ENCODE measurements around the gene VPS29.

The VPS29 gene

GRCh38 chr12:110508071-110508586 lies 6.2 kb upstream of the VPS29 start:
- H3K4me3 ChIP-seq (replicated peaks; ENCODE audit: insufficient read depth, low read length) = no peak overlapping the region
- no peak for DNase-seq (ENCODE audit: low read depth in 1 of 2, low spot score in 1 of 2)
- no peaks in the 10 kb centered on the region for H3K27me3 ChIP-seq (ENCODE audit: insufficient read depth, poor library complexity, severe bottlenecking)
- H3K27ac ChIP-seq (replicated peaks) = no peak overlapping the region
- no peak for TF ChIP-seq REST (IDR thresholded peaks at IDR 0.05; ENCODE audit: insufficient replicate concordance, low read depth)
- no peak for TF ChIP-seq CTCF (IDR thresholded peaks at IDR 0.05; ENCODE audit: insufficient read depth, low read length)
- TF ChIP-seq POLR2AphosphoS5 (IDR thresholded peaks at IDR 0.05; ENCODE audit: low read depth) = no peak
- no peak for TF ChIP-seq SPI1 (IDR thresholded peaks at IDR 0.05; ENCODE audit: borderline replicate concordance, low read depth)
- no peak for TF ChIP-seq GABPA (IDR thresholded peaks at IDR 0.05; ENCODE audit: low read depth)

- Histone ChIP-seq H3K4me3 (replicated peaks; ENCODE audit: insufficient read depth, low read length) (no peak overlapping the region), H3K27ac (replicated peaks) (no peak overlapping the region), H3K27me3 (ENCODE audit: insufficient read depth, poor library complexity, severe bottlenecking) (no peaks in the 10 kb centered on the region)
- DNase-seq (ENCODE audit: low read depth in 1 of 2, low spot score in 1 of 2) = no peak
- TF ChIP-seq REST (IDR thresholded peaks at IDR 0.05; ENCODE audit: insufficient replicate concordance, low read depth) = no peak
- TF ChIP-seq POLR2AphosphoS5 (IDR thresholded peaks at IDR 0.05; ENCODE audit: low read depth) = no peak
- TF ChIP-seq GABPA (IDR thresholded peaks at IDR 0.05; ENCODE audit: low read depth) = no peak
- TF ChIP-seq CTCF (IDR thresholded peaks at IDR 0.05; ENCODE audit: insufficient read depth, low read length) = no peak
- no peak for TF ChIP-seq SPI1 (IDR thresholded peaks at IDR 0.05; ENCODE audit: borderline replicate concordance, low read depth)
Measured at GRCh38 chr12:110505332-110505731, 3.4 kb upstream of the VPS29 start.

- Histone ChIP-seq H3K27ac (replicated peaks) (no peak overlapping the region), H3K27me3 (ENCODE audit: insufficient read depth, poor library complexity, severe bottlenecking) (no peaks in the 10 kb centered on the region), H3K4me3 (replicated peaks; ENCODE audit: insufficient read depth, low read length) (no peak overlapping the region)
- DNase-seq (ENCODE audit: low read depth in 1 of 2, low spot score in 1 of 2) = no peak
- TF ChIP-seq REST (IDR thresholded peaks at IDR 0.05; ENCODE audit: insufficient replicate concordance, low read depth) (no peak), POLR2AphosphoS5 (IDR thresholded peaks at IDR 0.05; ENCODE audit: low read depth) (no peak), GABPA (IDR thresholded peaks at IDR 0.05; ENCODE audit: low read depth) (no peak), CTCF (IDR thresholded peaks at IDR 0.05; ENCODE audit: insufficient read depth, low read length) (no peak), SPI1 (IDR thresholded peaks at IDR 0.05; ENCODE audit: borderline replicate concordance, low read depth) (no peak)
Measured at GRCh38 chr12:110503432-110503831, 1.5 kb upstream of the VPS29 start.
